Measurements from ENCODE around the gene PRKAR1B.

Gene PRKAR1B

GRCh38 chr7:727104-727805 lies at the start of gene PRKAR1B:
Gene PRKAR1B, minus strand, starts transcription at chr7:727281. Its CDS starts 15,776 bp downstream, at chr7:711505.
- H3K27ac ChIP-seq, result no peak within 1 kb of the TSS
- H3K4me3 ChIP-seq (ENCODE audit: low read depth in 1 of 2, low read length in 1 of 2), result peak within 1 kb of the TSS; percentile 63 to 74
- no peaks in the 10 kb centered on the region for H3K9me3 ChIP-seq
- peaks cover 4% of the 10 kb centered on the region for H3K27me3 ChIP-seq
- no peak for TF ChIP-seq CTCF (IDR thresholded peaks at IDR 0.05)
- peaks cover 3 to 14% of the 10 kb centered on the region in 2 experiments for H3K4me1 ChIP-seq (ENCODE audit: control insufficient read depth in 1 of 2, insufficient read depth in 1 of 2, low read depth in 1 of 2, low read length in 1 of 2)
- H3K36me3 ChIP-seq, result no peaks in the 10 kb centered on the region

GRCh38 chr7:776381-776780 lies 49.3 kb upstream of the PRKAR1B start:
- peaks cover 3% of the 10 kb centered on the region for H3K36me3 ChIP-seq
- no peaks in the 10 kb centered on the region for H3K4me1 ChIP-seq (ENCODE audit: control insufficient read depth in 1 of 2, insufficient read depth in 1 of 2, low read depth in 1 of 2, low read length in 1 of 2)
- no peak for TF ChIP-seq CTCF (IDR thresholded peaks at IDR 0.05)

GRCh38 chr7:774161-775109 lies 47.4 kb upstream of the PRKAR1B start:
- Histone ChIP-seq H3K27me3 (no peaks in the 10 kb centered on the region), H3K27ac (no peak overlapping the region), H3K4me1 (ENCODE audit: control insufficient read depth in 1 of 2, insufficient read depth in 1 of 2, low read depth in 1 of 2, low read length in 1 of 2) (no peaks in the 10 kb centered on the region), H3K9me3 (no peaks in the 10 kb centered on the region), H3K36me3 (peaks cover 3% of the 10 kb centered on the region), H3K4me3 (ENCODE audit: low read depth in 1 of 2, low read length in 1 of 2) (no peak overlapping the region)
- TF ChIP-seq CTCF (IDR thresholded peaks at IDR 0.05), result peak; percentile 16

More at GRCh38 chr7:776381-776780, 49.3 kb upstream of the PRKAR1B start:
- H3K9me3 ChIP-seq, result no peaks in the 10 kb centered on the region
- H3K4me3 ChIP-seq (ENCODE audit: low read depth in 1 of 2, low read length in 1 of 2), result no peak overlapping the region
- H3K27me3 ChIP-seq, result no peaks in the 10 kb centered on the region
- H3K27ac ChIP-seq, result no peak overlapping the region

GRCh38 chr7:773622-773915 lies 46.5 kb upstream of the PRKAR1B start:
- peaks cover 2% of the 10 kb centered on the region for H3K36me3 ChIP-seq
- no peak for TF ChIP-seq CTCF (IDR thresholded peaks at IDR 0.05)
- H3K27ac ChIP-seq, result no peak overlapping the region
- H3K4me1 ChIP-seq (ENCODE audit: control insufficient read depth in 1 of 2, insufficient read depth in 1 of 2, low read depth in 1 of 2, low read length in 1 of 2), result no peaks in the 10 kb centered on the region
- H3K27me3 ChIP-seq, result no peaks in the 10 kb centered on the region
- no peaks in the 10 kb centered on the region for H3K9me3 ChIP-seq
- H3K4me3 ChIP-seq (ENCODE audit: low read depth in 1 of 2, low read length in 1 of 2), result no peak overlapping the region

GRCh38 chr7:772861-773621 lies 46.0 kb upstream of the PRKAR1B start:
- no peak overlapping the region for H3K4me3 ChIP-seq (ENCODE audit: low read depth in 1 of 2, low read length in 1 of 2)
- no peak for TF ChIP-seq CTCF (IDR thresholded peaks at IDR 0.05)
- no peaks in the 10 kb centered on the region for H3K9me3 ChIP-seq
- H3K27me3 ChIP-seq, result no peaks in the 10 kb centered on the region
- no peaks in the 10 kb centered on the region for H3K4me1 ChIP-seq (ENCODE audit: control insufficient read depth in 1 of 2, insufficient read depth in 1 of 2, low read depth in 1 of 2, low read length in 1 of 2)
- H3K36me3 ChIP-seq, result no peaks in the 10 kb centered on the region
- no peak overlapping the region for H3K27ac ChIP-seq

Measured in neutrophil (primary cell).